Stomach (tissue), 9 donors: ENCODE measurements around the gene NEDD4L. TPM values are rescaled to one million over a fixed set of nuclear protein-coding genes. Genes with fewer than 3 reads are reported as not detected.

Experiments used
- DNase-seq, 2 donors: peaks; one replicate each; pipeline versions ENCODE4 v3.0.0 to v3.0.0-alpha.2; 2013 to 2019
- H3K27ac ChIP-seq, 5 donors: fragments of 200-600 bp in 4 of 5; sonication (generic) in 4 of 5; one replicate each; pipeline ENCODE4 v1.5.1; 2013 to 2019; ENCODE audit warnings: mild to moderate bottlenecking in 1 of 5, moderate library complexity in 1 of 5
- H3K27me3 ChIP-seq, 3 donors: fragments of 200-600 bp; sonication (generic); one replicate each; pipeline ENCODE4 v1.5.1; 2017 to 2019; ENCODE audit warnings: mixed run types in 1 of 3
- H3K36me3 ChIP-seq, 4 donors: fragments of 200-600 bp; sonication (generic); 1 replicate in 3 of 4; 2 replicates in 1 of 4; pipeline ENCODE4 v1.5.1; 2016 to 2019
- H3K4me1 ChIP-seq, 4 donors: fragments of 200-600 bp; sonication (generic); one replicate each; pipeline ENCODE4 v1.5.1; 2016 to 2019
- H3K4me3 ChIP-seq, 4 donors: fragments of 200-600 bp; sonication (generic) in 3 of 4; one replicate each; pipeline ENCODE4 v1.5.1; 2016 to 2019; ENCODE audit warnings: mild to moderate bottlenecking in 1 of 4
- H3K9me3 ChIP-seq, 4 donors: fragments of 200-600 bp; sonication (generic); one replicate each; pipeline ENCODE4 v1.5.1; 2016 to 2019
- CTCF ChIP-seq, 7 experiments: fragments of 450-650 bp in 4 of 7; fragments of 200-600 bp in 3 of 7; sonication (generic) in 3 of 7; IDR thresholded peaks; one replicate each; pipeline ENCODE4 v1.5.1; 2016 to 2019; ENCODE audit warnings: antibody characterized with exemption in 7 of 7, control low read depth in 2 of 7, mild to moderate bottlenecking in 1 of 7
- EP300 ChIP-seq: sonication (generic); formaldehyde crosslinking; IDR thresholded peaks from one replicate; pipeline ENCODE4 v1.6.1; 2017; ENCODE audit warnings: antibody characterized with exemption
- POLR2A ChIP-seq, 4 donors: fragments of 450-650 bp; IDR thresholded peaks; one replicate each; pipeline ENCODE4 v1.6.1; 2016; ENCODE audit warnings: antibody characterized with exemption in 4 of 4, control low read depth in 2 of 4, mild to moderate bottlenecking in 1 of 4, moderate library complexity in 1 of 4
- POLR2AphosphoS5 ChIP-seq, 3 donors: sonication (generic); formaldehyde crosslinking; IDR thresholded peaks; one replicate each; pipeline ENCODE4 v1.6.1; 2016; ENCODE audit warnings: antibody characterized with exemption in 3 of 3
- WGBS, 5 donors: extraction: QIAGEN DNeasy Blood & Tissue Kit in 3 of 5; methylation state at CpG; one replicate each; pipeline versions ENCODE4 v1.1.5 to v1.1.7; 2013 to 2018; 5-methylcytosine and 5-hydroxymethylcytosine counted together
- intact Hi-C: fragments of 100-400 bp; cut with DNase I; formaldehyde crosslinking; loops from one replicate; pipeline ENCODE4 v1.15.1; 2023; ENCODE audit warnings: low total_unique reads
- polyA plus RNA-seq, 3 donors: library from polyadenylated mRNA; stranded (reverse); fragments of 200-250 nt; gene quantifications; one replicate each; pipeline ENCODE4 v1.2.3, GENCODE V29; 2013
- total RNA-seq, 5 donors: library from RNA; depleted of rRNA; stranded (reverse); fragments of >200 nt; gene quantifications; one replicate each; pipeline versions ENCODE4 v1.1.0 to v1.2.3, GENCODE V29; 2014 to 2016
- donor health status: healthy with polysubstance abuse.
- donor health status: Bipolar disorder and iron deficiency.
- donor health status: healthy.

NEDD4L gene
- total and polyA plus RNA-seq, 8 donors, result 46.1 to 315 (median 129) TPM

GRCh38 chr18:58204776-58205442 lies 160.9 kb downstream of the NEDD4L start:
- Histone ChIP-seq H3K36me3 (no peaks in the 10 kb centered on the region), H3K9me3 (no peaks in the 10 kb centered on the region), H3K27ac (peak overlapping the region in 3 of 5 donors; percentile 3 to 22 (median 21)), H3K27me3 (no peaks in the 10 kb centered on the region), H3K4me1 (peaks cover 21 to 70% (median 47%) of the 10 kb centered on the region in 4 donors), H3K4me3 (no peak overlapping the region)
- WGBS, 5 donors, result 62 to 73% (median 65%) methylated on average over 3 of the region's 3 CpGs
- TF ChIP-seq EP300 (no peak), POLR2A (IDR thresholded peaks at IDR 0.05) (no peak), CTCF (IDR thresholded peaks at IDR 0.05) (no peak)
- intact Hi-C loops, result no loop called here
- DNase-seq, result no peak

GRCh38 chr18:58205443-58206160 lies 161.6 kb downstream of the NEDD4L start:
- peak overlapping the region in 2 of 5 donors; percentile 25 to 48 for H3K27ac ChIP-seq
- WGBS, 5 donors, result 84 to 90% (median 85%) methylated on average over 6 of the region's 6 CpGs

GRCh38 chr18:58207520-58208152 lies 163.6 kb downstream of the NEDD4L start:
- H3K27me3 ChIP-seq, result no peaks in the 10 kb centered on the region
- intact Hi-C loops, result no loop called here
- no peak for DNase-seq
- H3K27ac ChIP-seq, result peak overlapping the region in 3 of 5 donors; percentile 22 to 37 (median 33)
- H3K9me3 ChIP-seq, result no peaks in the 10 kb centered on the region
- no peak for TF ChIP-seq EP300
- TF ChIP-seq POLR2A (IDR thresholded peaks at IDR 0.05), result no peak
- no peak for TF ChIP-seq POLR2AphosphoS5 (IDR thresholded peaks at IDR 0.05)
- no peak for TF ChIP-seq CTCF (IDR thresholded peaks at IDR 0.05)
- H3K4me3 ChIP-seq, result no peak overlapping the region
- whole genome bisulfite sequencing, 5 donors, result 71 to 88% (median 80%) methylated on average over 5 of the region's 5 CpGs
- peaks cover 13 to 52% (median 34%) of the 10 kb centered on the region in 4 donors for H3K4me1 ChIP-seq
- H3K36me3 ChIP-seq, result no peaks in the 10 kb centered on the region

More at GRCh38 chr18:58205443-58206160, 161.6 kb downstream of the NEDD4L start:
- no peak for DNase-seq
- peaks cover 21 to 70% (median 44%) of the 10 kb centered on the region in 4 donors for H3K4me1 ChIP-seq
- no peaks in the 10 kb centered on the region for H3K36me3 ChIP-seq
- H3K27me3 ChIP-seq, result no peaks in the 10 kb centered on the region
- H3K4me3 ChIP-seq, result no peak overlapping the region
- TF ChIP-seq CTCF (IDR thresholded peaks at IDR 0.05) (no peak), EP300 (no peak), POLR2A (IDR thresholded peaks at IDR 0.05) (no peak), POLR2AphosphoS5 (IDR thresholded peaks at IDR 0.05) (no peak)
- H3K9me3 ChIP-seq, result no peaks in the 10 kb centered on the region
- intact Hi-C loops, result no loop called here

- TF ChIP-seq CTCF (IDR thresholded peaks at IDR 0.05) (no peak), POLR2AphosphoS5 (IDR thresholded peaks at IDR 0.05) (peak in 1 of 3 donors; percentile 64)
- peaks cover 12 to 48% (median 32%) of the 10 kb centered on the region in 4 donors for H3K4me1 ChIP-seq
- H3K27ac ChIP-seq, result peak overlapping the region in 3 of 5 donors; percentile 22 to 37 (median 33)
- no peaks in the 10 kb centered on the region for H3K27me3 ChIP-seq
- 35 to 59% (median 54%) methylated on average over 4 of the region's 4 CpGs for WGBS, 5 donors
- intact Hi-C loops, result no loop called here
- no peaks in the 10 kb centered on the region for H3K36me3 ChIP-seq
- no peak overlapping the region for H3K4me3 ChIP-seq
- DNase-seq, result no peak
- no peaks in the 10 kb centered on the region for H3K9me3 ChIP-seq
These were observed 164.3 kb downstream of the NEDD4L start for GRCh38 chr18:58208207-58208932.
